GM10266 (cell line): ENCODE measurements around the gene GTPBP1.

Source experiments
- DNase-seq: peaks from one replicate; pipeline ENCODE4 v3.0.0; 2012; ENCODE audit errors: extremely low spot score
- CTCF ChIP-seq: IDR thresholded peaks from 2 replicates; pipeline ENCODE4 v1.5.1; 2012; ENCODE audit warnings: mild to moderate bottlenecking, low read depth; ENCODE audit not compliant: control insufficient read depth, insufficient read depth; ENCODE audit errors: missing control alignments

GTPBP1 gene

GRCh38 chr22:38750104-38750503 is 44.4 kb downstream of the GTPBP1 start:
- no peak for TF ChIP-seq CTCF

GRCh38 chr22:38750638-38751037 is 44.9 kb downstream of the GTPBP1 start:
- no peak for DNase-seq
- TF ChIP-seq CTCF: no peak

More at GRCh38 chr22:38750104-38750503, 44.4 kb downstream of the GTPBP1 start:
- no peak for DNase-seq

- DNase-seq: no peak
- no peak for TF ChIP-seq CTCF
Observed at GRCh38 chr22:38751066-38751421, 45.3 kb downstream of the GTPBP1 start.

- DNase-seq: peak; percentile 86
- no peak for TF ChIP-seq CTCF
Observed at GRCh38 chr22:38751422-38752346, 45.9 kb downstream of the GTPBP1 start.

GRCh38 chr22:38753948-38754750 is 48.4 kb downstream of the GTPBP1 start:
- TF ChIP-seq CTCF: no peak
- DNase-seq: peak; percentile 60

- TF ChIP-seq CTCF: no peak
Observed at GRCh38 chr22:38754751-38755154, 49.0 kb downstream of the GTPBP1 start.

More at GRCh38 chr22:38754751-38755154, 49.0 kb downstream of the GTPBP1 start:
- DNase-seq: peak; percentile 69
